HCT116 (cell line): ENCODE results near the gene DMWD.
A peak's percentile ranks its signal among the peaks of the same experiment; 100 is the strongest.

ENCODE experiments used
- POLR2A ChIP-seq: IDR thresholded peaks from 2 replicates; pipeline ENCODE4 v1.7.0; 2011; ENCODE audit warnings: borderline replicate concordance; ENCODE audit not compliant: insufficient read depth, insufficient read length; ENCODE audit errors: extremely low read depth
- POLR2AphosphoS5 ChIP-seq: IDR thresholded peaks from 2 replicates; pipeline ENCODE4 v1.6.1; 2011; ENCODE audit warnings: mild to moderate bottlenecking, low read depth, low read length, moderate library complexity
- RAD21 ChIP-seq: IDR thresholded peaks from 2 replicates; pipeline ENCODE4 v1.6.1; 2012; ENCODE audit warnings: low read depth, mild to moderate bottlenecking
- YY1 ChIP-seq: IDR thresholded peaks from 2 replicates; pipeline ENCODE4 v1.6.1; 2011; ENCODE audit warnings: low read length, low read depth, moderate library complexity, mild to moderate bottlenecking; ENCODE audit not compliant: insufficient replicate concordance; ENCODE audit errors: extremely low read depth
- TF ChIP-seq, protein P1 (sequence below), 3 experiments: fragments of 200-600 bp in 1 of 3; sonication (generic) in 1 of 3; IDR thresholded peaks in 2 of 3; conservative IDR thresholded peaks in 1 of 3; 2 replicates each; pipeline ENCODE4 v1.5.1; 2012 to 2017; ENCODE audit warnings: low read depth in 2 of 3, low read length in 2 of 3, antibody characterized with exemption in 1 of 3, borderline replicate concordance in 1 of 3, control low read depth in 1 of 3, mild to moderate bottlenecking in 1 of 3, mixed read lengths in 1 of 3, mixed run types in 1 of 3, moderate library complexity in 1 of 3; ENCODE audit not compliant: insufficient read depth in 1 of 3

DNA sequence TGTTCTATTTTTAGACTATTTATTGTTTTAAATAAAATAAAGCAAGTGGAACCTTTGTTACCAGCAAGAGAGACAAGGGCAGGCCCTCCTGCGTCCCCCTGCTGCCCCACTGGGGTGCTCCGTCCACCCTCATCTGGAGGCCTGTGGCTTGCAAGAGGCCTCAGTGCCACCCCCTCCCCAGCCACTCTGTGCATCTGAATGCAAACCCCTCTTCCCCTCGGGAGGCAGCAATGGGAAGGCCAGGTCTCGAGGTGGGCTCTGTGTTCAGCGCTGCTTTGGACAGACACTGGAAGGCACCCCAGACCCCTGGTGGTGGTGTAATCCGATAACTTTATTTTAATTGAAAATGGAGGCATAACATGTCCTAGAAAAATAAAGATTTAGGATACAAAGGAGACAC lies 28.2 kb downstream of the DMWD start:
- TF ChIP-seq POLR2AphosphoS5 (0 out of 2 replicates have a peak, but pooled peaks have one; percentile 11), POLR2A (no peak), YY1 (no peak), RAD21 (no peak)
- TF ChIP-seq, protein P1, sequence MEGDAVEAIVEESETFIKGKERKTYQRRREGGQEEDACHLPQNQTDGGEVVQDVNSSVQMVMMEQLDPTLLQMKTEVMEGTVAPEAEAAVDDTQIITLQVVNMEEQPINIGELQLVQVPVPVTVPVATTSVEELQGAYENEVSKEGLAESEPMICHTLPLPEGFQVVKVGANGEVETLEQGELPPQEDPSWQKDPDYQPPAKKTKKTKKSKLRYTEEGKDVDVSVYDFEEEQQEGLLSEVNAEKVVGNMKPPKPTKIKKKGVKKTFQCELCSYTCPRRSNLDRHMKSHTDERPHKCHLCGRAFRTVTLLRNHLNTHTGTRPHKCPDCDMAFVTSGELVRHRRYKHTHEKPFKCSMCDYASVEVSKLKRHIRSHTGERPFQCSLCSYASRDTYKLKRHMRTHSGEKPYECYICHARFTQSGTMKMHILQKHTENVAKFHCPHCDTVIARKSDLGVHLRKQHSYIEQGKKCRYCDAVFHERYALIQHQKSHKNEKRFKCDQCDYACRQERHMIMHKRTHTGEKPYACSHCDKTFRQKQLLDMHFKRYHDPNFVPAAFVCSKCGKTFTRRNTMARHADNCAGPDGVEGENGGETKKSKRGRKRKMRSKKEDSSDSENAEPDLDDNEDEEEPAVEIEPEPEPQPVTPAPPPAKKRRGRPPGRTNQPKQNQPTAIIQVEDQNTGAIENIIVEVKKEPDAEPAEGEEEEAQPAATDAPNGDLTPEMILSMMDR (IDR thresholded peaks at IDR 0.05 in 2 of 3, conservative IDR thresholded peaks at IDR 0.05 in 1 of 3; ENCODE audit: borderline replicate concordance in 1 of 3, insufficient read depth in 1 of 3, low read depth in 2 of 3, low read length in 2 of 3): no peak
